HG03378 (cell line): ENCODE data around the gene TCEAL3.
"Not testable (repeated sequence)": the region's sequence is repeated elsewhere in the genome, so short reads cannot be mapped to it uniquely, and the experiment has no call there.

Experiments
- ATAC-seq: cut with Tn5 transposase; IDR thresholded peaks from one replicate; pipeline ENCODE4 v1.9.1; 2021; ENCODE audit warnings: mild to moderate bottlenecking, moderate library complexity; ENCODE audit not compliant: unreplicated experiment

TCEAL3 gene

DNA sequence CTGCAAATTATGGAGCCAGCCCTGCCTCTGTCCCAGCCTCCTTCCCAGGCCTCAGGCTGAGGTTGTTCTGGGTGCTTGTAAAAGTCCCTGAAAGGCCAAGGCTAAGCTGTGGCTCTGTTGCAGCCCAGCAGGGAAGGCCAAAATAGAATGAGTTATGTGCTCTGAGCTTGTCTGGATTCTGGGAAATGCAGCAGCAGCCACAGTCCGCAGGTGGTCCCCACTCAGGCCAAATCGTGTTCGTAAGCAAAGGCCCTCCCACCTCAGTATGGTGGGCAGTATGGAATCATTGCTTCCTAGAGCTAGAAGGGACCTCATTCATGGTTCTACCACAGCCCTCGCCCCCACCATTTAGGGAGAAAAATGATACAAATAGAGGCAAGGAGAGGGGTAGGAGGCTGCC, 16.3 kb downstream of the TCEAL3 start:
- ATAC-seq, result no peak

DNA sequence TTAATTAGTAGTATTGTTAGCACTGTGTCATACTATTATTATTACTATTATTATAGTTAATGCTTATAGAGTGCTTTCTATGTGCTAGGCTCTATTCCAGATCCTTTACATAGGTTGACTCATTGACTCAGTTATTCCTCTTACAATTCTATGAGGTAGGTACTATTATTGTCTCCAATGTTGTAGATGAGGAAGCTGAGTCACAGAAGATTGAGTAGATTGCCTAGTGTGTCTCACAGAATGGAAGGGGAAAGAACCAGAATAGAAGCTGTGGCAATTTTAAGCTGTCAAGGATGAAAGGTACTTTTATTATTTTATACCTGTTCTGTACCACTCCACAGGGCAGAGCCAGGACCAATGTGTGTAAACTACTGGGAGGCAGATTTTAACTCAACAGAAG, 19.1 kb downstream of the TCEAL3 start:
- no peak for ATAC-seq

DNA sequence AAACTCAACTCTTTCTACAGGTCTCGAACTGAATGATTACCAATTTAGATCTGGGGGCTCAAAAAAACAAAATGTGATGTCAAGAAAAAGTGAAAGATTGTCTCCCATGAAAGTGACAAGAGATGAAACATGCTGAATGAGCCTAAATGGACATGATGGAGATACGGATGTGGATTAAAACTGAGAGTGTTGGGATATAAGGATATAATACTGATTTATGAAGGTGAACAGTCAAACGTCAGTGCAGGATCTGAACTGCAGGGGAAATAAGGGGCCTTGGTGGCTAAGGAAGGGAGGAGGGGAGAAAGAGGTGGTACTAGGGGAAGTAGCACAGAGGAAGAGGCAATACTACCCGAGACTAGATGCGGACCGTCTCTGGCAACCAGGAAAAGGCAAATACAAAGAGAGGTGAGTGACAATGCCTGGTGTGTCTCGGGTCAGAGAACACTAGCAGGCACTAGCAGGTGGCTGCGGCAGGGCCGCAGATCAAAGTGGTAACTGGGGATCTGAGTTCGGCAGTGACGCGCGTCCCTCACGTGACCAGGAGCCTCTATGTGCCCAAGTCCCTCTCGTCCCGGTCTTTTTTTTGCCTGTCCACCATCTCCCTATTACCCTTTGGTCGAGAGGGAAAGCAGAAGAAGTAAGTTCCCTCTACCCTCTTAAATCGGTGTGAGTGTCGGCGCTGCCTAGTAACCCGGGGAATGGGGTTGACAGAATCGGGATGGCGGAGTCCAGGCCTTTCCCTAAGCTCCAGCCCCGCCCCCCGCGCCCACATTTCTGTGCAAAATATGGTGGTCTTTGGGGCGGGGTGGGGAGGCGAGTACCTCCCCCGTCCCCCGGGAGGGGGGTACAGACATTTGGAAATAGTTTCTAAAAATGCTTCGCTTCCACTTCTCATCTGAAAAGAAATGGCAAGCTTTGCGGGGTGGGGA, 20.9 kb downstream of the TCEAL3 start, which contains the start of gene TCEAL1:
TCEAL1 (plus strand) TSS at position 590 of the 932 bp plus-strand sequence. CDS start 942 bp downstream, outside the sequence.
- peak; percentile 53 for ATAC-seq

DNA sequence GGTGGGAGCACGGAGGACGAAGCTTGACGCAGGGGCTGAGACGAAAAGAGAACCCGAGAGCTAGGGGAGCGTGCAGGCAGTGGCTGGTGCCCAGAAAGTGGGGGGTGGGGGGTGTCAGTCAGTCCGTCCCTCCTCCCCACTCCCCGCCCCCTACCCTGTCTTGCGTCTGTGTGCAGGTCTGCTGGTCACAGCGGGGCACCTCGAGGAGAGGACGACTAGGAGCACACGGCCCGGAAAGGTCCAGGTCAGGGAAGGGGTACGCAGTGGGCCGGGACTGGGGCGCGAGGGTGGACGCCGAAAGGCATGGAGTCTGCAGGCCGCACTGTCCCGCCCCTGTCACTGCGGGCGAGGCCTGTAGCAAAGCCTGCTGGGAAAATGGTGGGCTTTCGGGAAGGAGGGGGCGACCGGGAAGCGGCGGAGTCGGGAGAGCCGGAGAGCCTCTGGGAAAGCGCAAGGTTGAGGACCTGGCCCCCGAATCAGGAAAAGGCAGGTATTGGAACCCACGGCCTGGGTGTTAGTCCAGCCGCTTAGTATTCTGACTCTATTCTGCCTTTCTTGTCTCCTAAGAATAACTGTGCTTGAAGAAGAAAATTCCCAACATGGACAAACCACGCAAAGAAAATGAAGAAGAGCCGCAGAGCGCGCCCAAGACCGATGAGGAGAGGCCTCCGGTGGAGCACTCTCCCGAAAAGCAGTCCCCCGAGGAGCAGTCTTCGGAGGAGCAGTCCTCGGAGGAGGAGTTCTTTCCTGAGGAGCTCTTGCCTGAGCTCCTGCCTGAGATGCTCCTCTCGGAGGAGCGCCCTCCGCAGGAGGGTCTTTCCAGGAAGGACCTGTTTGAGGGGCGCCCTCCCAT, 21.8 kb downstream of the TCEAL3 start:
- ATAC-seq, result peak; percentile 37

DNA sequence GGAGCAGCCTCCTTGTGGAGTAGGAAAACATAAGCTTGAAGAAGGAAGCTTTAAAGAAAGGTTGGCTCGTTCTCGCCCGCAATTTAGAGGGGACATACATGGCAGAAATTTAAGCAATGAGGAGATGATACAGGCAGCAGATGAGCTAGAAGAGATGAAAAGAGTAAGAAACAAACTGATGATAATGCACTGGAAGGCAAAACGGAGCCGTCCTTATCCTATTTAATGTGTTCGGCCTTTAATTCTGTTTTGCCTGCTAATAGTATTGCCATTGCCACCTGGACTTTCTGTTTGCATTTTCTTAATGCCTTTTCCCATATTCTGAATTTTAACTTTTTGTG, 22.4 kb downstream of the TCEAL3 start:
- no peak for ATAC-seq

DNA sequence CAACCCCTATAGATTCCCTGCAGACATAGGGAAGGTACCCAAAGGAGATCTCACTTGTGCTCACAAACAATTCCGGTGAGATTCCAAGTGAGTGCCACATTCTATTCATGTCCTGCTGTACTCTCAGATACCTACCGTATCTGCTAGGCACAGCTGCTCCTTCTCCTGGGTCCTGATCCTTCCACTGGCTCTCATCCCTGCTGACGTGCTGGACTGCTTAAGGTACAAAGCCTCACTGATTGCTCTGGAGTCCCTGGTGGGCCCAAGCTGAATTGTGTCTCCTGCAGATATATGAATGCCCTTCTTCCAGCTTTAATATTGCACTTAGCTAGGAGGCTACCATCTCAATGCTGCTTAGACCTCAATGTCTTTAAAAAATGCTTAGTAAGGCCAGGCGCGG, 23.4 kb downstream of the TCEAL3 start:
- no peak for ATAC-seq

DNA sequence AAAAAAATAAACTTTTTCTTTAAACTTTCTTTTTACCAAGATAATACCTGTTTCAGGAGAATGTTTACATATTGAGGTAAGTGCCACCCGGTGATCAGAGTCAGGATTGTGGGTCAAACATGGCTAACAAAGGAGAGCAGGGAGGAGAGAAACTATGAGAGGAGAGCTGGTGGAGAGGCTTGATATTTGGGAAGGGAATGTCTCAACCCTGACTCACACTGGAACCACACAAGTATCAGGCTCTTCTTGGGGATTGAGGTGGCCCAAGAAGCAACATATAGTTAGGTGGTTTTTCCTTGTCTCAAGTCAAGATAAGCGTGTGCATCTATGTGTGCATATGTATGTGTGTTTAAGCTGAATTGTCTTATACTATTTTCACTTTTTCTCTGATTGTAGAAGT, 27.7 kb downstream of the TCEAL3 start:
- no peak for ATAC-seq

DNA sequence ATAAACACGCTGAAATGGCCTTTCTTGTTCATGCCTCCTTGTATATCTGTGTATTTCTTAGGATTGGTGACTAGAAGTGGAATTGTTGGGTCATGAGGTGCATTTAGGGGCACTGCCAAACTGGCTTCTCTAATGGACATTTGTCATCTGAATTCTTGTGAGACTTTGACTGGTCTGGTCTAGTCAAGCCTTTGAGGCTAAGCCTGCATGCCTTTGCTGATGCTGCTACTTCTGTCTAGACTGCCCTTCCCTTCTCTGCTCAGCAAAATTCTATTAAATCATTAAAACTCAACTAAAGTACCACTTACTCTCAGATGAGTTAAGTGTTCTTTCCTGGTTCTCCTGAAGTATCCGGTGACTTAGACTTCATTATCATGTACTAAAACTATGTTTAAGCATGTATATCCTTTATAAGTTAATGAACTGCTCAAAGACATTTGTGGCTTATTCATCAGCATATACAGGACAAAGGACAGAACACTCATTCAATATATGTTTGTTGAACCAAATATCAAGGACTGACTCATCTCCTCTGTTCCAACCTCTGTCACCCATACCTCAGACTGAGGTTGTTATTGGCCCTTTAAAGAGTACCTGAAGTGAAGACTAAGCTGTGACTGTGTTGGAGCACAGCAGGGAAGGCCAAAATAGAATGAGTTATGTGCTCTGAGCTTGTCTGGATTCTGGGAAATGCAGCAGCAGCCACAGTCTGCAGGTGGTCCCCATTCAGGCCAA, 30.0 kb downstream of the TCEAL3 start:
- ATAC-seq, result no peak

DNA sequence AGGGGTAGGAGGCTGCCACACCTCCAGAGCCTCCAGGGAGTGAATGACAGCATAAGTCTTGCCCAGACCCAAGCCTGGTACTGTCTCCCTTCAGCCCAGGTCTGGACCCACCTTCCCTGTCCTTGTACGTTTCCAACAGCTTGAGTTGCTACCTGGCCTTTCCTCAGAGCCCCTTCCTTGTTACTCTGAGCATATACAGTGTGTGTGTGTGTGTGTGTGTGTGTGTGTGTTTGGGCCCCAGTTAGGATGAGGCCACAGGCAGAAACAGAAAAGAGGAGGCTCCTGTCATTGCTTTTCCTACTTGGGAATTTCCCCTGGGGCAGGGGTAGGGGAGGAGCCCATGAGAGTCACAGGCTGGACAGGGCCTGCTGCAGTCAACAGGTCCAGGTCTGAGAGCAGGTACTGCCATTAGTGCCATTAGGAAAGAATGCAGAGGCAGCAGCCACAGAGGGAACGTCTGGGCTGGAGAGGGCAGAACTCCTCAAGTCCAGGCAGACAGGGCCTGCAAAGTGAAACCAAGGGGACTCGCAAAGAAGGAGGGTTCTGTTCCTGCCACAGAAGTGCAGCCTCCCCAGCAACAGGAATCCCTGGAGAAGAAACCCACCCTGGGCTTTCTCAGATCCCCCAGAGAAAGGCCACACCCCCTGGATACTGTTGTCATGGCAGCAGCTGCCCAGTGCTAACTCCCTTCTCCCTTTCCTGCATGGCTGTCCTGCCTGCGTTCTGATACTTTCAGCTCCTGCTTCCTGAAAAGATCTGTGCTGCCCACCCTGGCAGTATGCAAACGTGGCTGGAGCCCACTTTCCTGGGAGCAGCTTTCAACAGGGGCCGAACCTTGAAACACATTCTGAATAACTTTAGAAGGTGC, 30.9 kb downstream of the TCEAL3 start:
- ATAC-seq, result not testable (repeated sequence)

DNA sequence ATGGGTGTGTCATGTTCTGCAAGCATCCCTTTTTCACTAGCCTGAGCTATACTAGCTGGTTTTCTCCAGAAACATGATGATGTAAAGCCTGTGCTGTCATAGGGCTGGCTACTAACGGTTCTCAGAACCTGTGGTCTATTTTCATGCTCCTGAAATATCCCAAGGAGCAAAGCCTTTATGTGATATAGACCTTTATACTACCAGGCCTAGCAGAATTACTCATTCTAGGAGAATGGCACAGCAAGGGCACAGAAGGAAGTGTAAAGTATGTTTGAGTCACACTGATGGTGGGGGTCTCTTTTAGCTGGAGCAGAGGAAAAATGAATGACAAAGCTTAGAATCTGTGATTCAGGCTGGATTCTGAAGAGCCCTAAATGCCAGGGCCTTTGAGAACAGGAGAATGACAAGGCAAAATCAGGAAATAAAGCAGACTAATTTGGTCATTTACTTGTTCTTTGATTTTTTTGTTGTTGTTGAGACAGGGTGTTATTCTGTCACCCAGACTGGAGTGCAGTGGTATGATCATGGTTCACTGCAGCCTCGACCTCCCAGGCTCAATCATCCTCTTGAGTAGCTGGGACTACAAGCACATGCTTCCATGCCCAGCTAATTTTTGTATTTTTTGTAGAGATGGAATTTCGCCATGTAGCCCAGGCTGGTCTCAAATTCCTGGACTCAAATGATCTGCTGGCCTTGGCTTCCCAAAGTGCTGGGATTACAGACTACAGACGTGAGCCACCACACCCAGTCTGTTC, 32.8 kb downstream of the TCEAL3 start:
- ATAC-seq, result no peak

DNA sequence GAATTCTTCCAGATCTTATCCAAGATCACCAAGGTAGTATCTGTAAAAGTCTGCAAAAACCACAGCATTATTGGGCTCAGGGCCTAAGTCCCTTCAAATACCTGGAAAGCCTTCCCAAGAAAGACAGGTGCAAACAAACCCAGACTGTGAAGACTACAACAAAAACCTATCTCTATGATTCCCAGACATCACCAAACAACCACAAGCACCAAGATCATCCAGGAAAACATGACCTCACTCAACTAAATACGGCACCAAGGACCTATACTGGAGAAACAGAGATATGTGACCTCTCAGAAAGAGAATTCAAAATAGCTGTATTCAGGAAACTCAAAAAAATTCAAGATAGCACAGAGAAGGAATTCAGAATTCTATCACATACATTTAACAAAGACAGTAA, 36.4 kb downstream of the TCEAL3 start:
- no peak for ATAC-seq

DNA sequence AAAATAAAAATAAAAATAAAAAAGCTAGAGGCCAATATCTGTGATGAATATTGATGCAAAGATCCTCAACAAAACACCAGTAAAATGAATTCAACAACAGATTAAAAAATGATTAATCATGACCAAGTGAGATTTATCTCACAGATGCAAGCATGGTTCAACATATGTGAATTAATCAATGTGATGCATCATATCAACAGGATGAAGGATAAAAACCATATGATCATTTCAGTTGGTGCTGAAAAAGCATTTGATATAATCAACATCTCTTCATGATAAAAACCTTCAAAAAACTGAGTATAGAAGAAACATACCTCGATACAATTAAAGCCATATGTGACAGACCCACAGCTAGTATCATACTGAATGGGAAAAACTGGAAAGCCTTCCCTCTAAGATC, 39.9 kb downstream of the TCEAL3 start:
- no peak for ATAC-seq

DNA sequence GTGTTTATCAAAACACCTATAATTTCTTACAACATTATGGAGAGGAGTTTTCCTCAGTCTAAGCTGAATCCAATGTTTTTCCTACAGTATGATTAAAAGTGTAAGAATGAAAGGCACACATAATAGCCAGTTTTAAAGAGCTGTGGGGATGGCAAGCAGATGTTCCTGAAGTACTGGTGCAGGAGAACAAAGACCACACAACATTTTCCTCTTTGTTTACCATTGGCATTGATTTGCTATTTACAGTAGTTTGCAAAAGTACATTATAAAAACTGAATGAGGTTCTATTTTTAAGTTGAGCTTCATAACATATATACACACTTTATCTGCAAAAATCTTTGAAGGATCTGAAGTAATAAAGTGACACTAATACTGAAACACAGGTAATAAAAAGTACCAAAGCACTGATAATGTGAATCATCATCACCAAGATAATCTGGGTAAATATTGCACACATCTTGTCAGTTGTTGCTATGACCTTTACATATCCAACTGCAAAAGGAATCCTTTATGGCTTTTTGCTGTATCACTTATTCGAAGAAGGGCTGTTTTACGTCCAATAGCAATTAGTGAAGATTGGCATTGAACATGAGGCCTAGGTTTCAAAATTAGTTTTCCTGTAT, 43.5 kb downstream of the TCEAL3 start:
- no peak for ATAC-seq

DNA sequence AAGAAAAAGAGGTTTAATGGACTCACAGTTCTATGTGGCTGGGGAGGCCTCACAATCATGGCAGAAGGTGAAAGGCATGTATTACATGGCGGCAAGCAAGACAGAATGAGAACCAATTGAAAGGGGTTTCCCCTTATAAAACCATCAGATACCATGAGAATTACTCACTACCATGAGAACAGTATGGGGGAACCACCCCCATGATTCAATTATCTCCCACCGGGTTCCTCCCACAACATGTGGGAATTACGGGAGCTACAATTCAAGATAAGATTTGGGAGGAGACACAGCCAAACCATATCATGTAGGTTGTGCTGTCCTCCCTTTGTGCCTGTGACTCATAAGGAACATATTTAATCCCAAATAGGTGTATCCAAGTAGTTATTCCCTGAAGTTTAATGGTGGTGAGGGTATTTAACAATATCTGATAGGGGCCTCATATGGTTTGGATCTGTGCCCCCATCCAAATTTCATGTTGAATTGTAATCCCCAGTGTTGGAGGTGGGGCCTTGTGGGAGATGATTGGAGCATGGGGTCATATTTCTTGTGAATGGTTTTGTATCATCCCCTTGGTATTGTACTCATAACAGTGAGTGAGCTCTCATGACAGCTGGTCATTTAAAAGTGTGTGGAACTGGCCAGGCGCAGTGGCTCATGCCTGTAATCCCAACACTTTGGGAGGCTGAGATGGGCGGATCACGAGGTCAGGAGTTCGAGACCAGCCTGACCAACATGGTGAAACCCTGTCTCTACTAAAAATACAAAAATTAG, 47.7 kb downstream of the TCEAL3 start:
- ATAC-seq, result not testable (repeated sequence)

DNA sequence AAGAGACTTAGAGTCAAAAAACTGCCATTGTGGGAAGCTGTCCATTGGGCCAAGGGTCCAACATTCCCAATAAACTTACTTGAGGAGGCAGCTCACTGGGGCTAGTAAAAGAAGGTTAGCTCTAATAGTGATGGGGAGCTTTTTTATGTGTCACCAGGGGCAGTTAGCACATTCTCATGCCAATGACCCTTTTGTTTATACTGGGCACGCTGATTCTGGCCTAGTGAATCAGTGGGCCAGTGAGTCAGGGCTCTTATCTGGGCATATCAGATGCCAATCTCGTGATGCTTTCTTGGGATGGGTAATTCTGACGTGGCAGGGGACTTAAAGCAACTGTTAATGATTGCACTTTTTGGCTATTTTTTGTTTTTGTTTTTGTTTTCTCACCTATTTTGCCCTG, 48.9 kb downstream of the TCEAL3 start:
- ATAC-seq, result no peak

DNA sequence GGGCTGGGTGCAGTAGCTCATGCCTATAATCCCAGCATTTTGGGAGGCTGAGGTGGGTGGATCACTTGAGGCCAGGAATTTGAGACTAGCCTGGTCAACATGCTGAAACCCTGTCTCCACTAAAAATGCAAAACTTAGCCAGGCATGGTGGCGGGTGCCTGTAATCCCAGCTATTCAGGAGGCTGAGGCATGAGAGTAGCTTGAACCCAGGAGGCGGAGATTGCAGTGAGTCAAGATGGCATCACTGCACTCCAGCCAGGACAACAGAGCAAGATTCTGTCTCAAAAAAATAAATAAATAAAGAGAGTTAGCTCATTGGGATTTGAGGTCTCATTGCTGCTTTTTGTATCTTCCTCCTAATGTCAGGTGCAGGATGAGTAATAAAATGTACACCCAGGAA, 49.3 kb downstream of the TCEAL3 start:
- ATAC-seq, result not testable (repeated sequence)

DNA sequence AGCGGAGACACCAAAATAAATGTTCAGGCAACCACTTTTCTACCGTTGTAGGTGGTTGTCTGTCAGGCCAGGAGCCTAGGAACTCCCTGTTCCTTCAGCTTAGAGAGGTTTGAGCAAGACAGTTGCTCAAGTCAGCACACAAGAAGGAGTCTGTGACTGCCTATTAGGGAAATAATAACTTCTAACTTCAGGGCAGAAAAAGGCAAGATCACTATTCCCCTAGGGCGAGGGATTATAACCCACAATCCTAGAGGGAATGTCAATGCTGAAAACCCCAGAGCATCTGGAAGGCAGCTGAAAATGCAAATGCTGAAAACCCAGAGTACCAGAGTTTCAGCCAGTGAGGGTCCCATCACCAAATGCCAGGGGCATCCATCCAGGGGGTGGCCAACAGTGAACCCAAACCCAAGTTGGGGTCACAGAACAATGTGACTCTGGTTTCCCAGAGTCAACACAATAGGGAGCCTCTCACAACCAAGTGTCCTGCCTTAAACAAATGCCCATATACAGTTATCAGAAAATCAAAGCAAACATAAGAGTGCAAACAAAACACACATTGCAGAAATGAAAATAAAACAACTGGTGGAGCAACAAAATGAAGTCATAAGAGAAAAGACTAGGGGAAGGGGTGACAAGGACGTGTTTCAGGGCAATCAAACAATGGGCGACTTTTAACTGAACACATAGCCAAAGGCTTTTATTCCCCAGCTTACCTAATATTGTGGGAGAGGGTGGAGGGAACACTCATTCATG, 51.1 kb downstream of the TCEAL3 start:
- no peak for ATAC-seq

DNA sequence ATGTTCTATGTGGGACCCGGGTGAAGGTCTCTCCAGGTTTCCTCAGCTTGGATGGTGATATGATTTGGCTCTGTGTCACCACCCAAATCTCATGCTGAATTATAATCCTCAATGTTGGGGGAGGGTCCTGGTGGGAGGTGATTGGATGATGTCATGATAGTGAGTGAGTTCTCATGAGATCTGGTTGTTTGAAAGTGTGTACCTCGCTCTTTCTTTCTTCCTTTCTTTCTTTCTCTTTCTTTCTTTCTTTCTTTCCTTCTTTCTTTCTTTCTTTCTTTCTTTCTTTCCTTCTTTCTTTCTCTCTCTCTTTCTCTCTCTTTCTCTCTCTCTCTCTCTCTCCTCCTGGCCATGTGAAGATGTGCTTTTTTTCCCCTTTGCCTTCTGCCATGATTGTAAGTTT, 51.7 kb downstream of the TCEAL3 start:
- not testable (repeated sequence) for ATAC-seq
